ENCODE measurements around the gene SORCS3. TPM values are rescaled to one million over a fixed set of nuclear protein-coding genes. Genes with fewer than 3 reads are reported as not detected.

SORCS3 gene
- total RNA-seq, 1 experiment from 2014 or later, result 0.04 TPM

- no peak overlapping the region for H2BK120ac ChIP-seq (ENCODE audit: low read depth, low read length, poor library complexity, severe bottlenecking)
- H2AK5ac ChIP-seq (ENCODE audit: insufficient read length, low read length), result no peak overlapping the region
- Mint-ChIP-seq H3K27me3 (ENCODE audit: low read depth) (no peaks in the 10 kb centered on the region), H3K4me1 (no peaks in the 10 kb centered on the region), H3K9me3 (no peaks in the 10 kb centered on the region; a peak in 1 of 5 replicates), H3K36me3 (ENCODE audit: insufficient read depth in 1 of 3, low read depth in 3 of 3) (no peaks in the 10 kb centered on the region), H3K4me3 (no peak overlapping the region), H3K27ac (no peak overlapping the region)
- H3K4me2 ChIP-seq (ENCODE audit: insufficient read depth, insufficient read length, low read length), result no peak overlapping the region
- no peak overlapping the region for H4K91ac ChIP-seq (ENCODE audit: insufficient read length, low read depth, low read length)
- no peak overlapping the region for H3K14ac ChIP-seq (ENCODE audit: insufficient read depth, low read length)
- H2BK15ac ChIP-seq (ENCODE audit: low read depth, low read length), result no peak overlapping the region
- H3K23me2 ChIP-seq (ENCODE audit: insufficient read length, low read depth, low read length, poor library complexity, severe bottlenecking), result no peaks in the 10 kb centered on the region
- no CpG with 5 or more reads among the region's 3 CpGs for WGBS (ENCODE audit: extremely low coverage, insufficient read length, low lambda C conversion rate)
- DNase-seq, result no peak
- no peak for TF ChIP-seq CTCF (conservative IDR thresholded peaks at IDR 0.05)
- H2BK5ac ChIP-seq (ENCODE audit: insufficient read length, low read length), result no peak overlapping the region
- H4K5ac ChIP-seq (ENCODE audit: insufficient read length, low read depth, low read length), result no peak overlapping the region
- no peaks in the 10 kb centered on the region for H3K79me1 ChIP-seq (ENCODE audit: insufficient read depth, low read depth, low read length, poor library complexity, severe bottlenecking)
- H3K27me3 ChIP-seq (ENCODE audit: insufficient read depth, low read length), result no peaks in the 10 kb centered on the region
- H3K18ac ChIP-seq (ENCODE audit: insufficient read length, low read depth, low read length), result no peak overlapping the region
- H3K9me3 ChIP-seq (ENCODE audit: control insufficient read depth, low read depth, low read length), result no peaks in the 10 kb centered on the region
- H2AFZ ChIP-seq (ENCODE audit: low read length), result no peak overlapping the region
- H3K4me1 ChIP-seq (ENCODE audit: insufficient read depth, low read length), result no peaks in the 10 kb centered on the region
- no peak overlapping the region for H2BK12ac ChIP-seq (ENCODE audit: insufficient read length, low read depth, low read length)
- H3T11ph ChIP-seq (ENCODE audit: low read length), result no peak overlapping the region
- H3K27ac ChIP-seq (ENCODE audit: insufficient read length, low read depth, low read length), result no peak overlapping the region
- H3K4ac ChIP-seq (ENCODE audit: low read depth, low read length), result no peak overlapping the region
- H4K8ac ChIP-seq (replicated peaks; ENCODE audit: insufficient read length, low read depth, low read length), result no peak overlapping the region
- no peak overlapping the region for H2BK20ac ChIP-seq (ENCODE audit: low read depth, low read length, poor library complexity, severe bottlenecking)
- no peak overlapping the region for H3K56ac ChIP-seq (ENCODE audit: insufficient read length, low read depth, low read length)
- no peaks in the 10 kb centered on the region for H4K20me1 ChIP-seq (ENCODE audit: control insufficient read depth, insufficient read depth, insufficient read length)
- no peaks in the 10 kb centered on the region for H3K79me2 ChIP-seq (ENCODE audit: insufficient read depth, low read length)
- no peak overlapping the region for H3K23ac ChIP-seq (ENCODE audit: insufficient read length, low read depth, low read length)
- no peak overlapping the region for H3K9ac ChIP-seq (ENCODE audit: extremely low read depth, insufficient read length, low read length)
Observed at GRCh38 chr10:105044902-105045301, 403.8 kb downstream of the SORCS3 start.

Measured in H9 (cell line).